ENCODE measurements around the gene TEX36. TPM values are rescaled to one million over a fixed set of nuclear protein-coding genes. Genes with fewer than 3 reads are reported as not detected.

TEX36 gene
- total RNA-seq, 1 experiment from 2014 or later: 1.1 TPM

- no peaks in the 10 kb centered on the region for H3K79me2 ChIP-seq (ENCODE audit: low read depth)
- intact Hi-C loops (cut with micrococcal nuclease; ENCODE audit: unreplicated experiment): no loop called here
- H3K27me3 ChIP-seq (ENCODE audit: insufficient read depth, low read depth): no peaks in the 10 kb centered on the region
- H3K36me3 ChIP-seq (ENCODE audit: low read depth): no peaks in the 10 kb centered on the region
- ChIA-PET POLR2A (ENCODE audit: unreplicated experiment) (no interaction called here), CTCF (no interaction called here)
- no peaks in the 10 kb centered on the region for H3K4me1 ChIP-seq (replicated peaks; ENCODE audit: insufficient read depth)
- BruUV-seq (replicated peaks): no TSS peak
- DNase-seq: no peak
- H3F3A ChIP-seq (ENCODE audit: insufficient read depth, low read depth): no peaks in the 10 kb centered on the region
- no peaks in the 10 kb centered on the region for H3K9me2 ChIP-seq (ENCODE audit: insufficient read depth)
- H3K9me3 ChIP-seq (ENCODE audit: insufficient read depth, low read depth): no peaks in the 10 kb centered on the region
- no peak overlapping the region for H3K27ac ChIP-seq
- no peak overlapping the region for H3K4me2 ChIP-seq
- no peak overlapping the region for H3K4me3 ChIP-seq
- no peak for TF ChIP-seq EZH2 (IDR thresholded peaks at IDR 0.05; ENCODE audit: low read depth)
- TF ChIP-seq, protein P1, sequence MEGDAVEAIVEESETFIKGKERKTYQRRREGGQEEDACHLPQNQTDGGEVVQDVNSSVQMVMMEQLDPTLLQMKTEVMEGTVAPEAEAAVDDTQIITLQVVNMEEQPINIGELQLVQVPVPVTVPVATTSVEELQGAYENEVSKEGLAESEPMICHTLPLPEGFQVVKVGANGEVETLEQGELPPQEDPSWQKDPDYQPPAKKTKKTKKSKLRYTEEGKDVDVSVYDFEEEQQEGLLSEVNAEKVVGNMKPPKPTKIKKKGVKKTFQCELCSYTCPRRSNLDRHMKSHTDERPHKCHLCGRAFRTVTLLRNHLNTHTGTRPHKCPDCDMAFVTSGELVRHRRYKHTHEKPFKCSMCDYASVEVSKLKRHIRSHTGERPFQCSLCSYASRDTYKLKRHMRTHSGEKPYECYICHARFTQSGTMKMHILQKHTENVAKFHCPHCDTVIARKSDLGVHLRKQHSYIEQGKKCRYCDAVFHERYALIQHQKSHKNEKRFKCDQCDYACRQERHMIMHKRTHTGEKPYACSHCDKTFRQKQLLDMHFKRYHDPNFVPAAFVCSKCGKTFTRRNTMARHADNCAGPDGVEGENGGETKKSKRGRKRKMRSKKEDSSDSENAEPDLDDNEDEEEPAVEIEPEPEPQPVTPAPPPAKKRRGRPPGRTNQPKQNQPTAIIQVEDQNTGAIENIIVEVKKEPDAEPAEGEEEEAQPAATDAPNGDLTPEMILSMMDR (conservative IDR thresholded peaks at IDR 0.05): no peak
- no peaks in the 10 kb centered on the region for H4K20me1 ChIP-seq (ENCODE audit: insufficient read depth)
- H2AFZ ChIP-seq: no peak overlapping the region
These were observed 36.7 kb downstream of the TEX36 start for GRCh38 chr10:125646311-125646710.

DNA sequence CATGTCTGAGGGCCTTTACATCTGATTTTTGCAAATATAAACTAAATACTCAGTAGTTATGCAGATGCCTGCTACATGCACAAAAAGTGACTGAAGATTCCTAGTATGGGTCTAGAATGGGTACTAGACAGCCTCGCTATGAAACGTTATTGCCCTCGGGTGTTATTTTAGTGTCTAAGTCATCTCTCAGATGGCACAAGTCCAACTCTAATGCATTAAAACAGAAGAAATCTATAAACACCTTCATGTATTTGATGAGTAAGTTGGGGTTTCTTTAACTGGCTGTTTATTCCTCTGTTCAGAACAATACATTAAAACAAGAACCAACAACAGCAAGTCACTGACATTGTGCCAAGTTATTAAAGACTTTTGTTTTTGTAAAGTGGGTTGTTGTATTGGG is 41.6 kb downstream of the TEX36 start:
- no TSS peak for BruUV-seq (replicated peaks)
- H3K4me2 ChIP-seq: no peak overlapping the region

DNA sequence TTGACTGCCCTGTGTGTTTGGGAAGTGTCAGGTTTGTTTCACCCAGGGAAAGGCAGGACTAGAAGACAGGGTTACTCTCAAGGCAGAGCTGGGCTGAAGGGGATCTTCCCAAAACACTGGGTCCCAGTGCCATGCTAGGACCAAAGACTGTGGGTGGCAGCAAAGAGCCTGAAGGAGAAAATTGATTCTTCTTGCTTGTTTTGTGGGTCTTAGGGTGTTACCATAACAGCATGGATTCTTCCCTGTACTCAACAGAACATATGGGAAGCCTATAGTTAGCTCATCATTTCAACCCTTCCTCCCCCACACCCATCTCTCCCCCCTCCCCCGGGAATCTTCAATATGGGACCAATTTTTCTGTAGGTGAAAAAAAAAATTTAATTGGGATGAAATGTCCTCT is 42.3 kb downstream of the TEX36 start:
- ChIA-PET POLR2A (ENCODE audit: unreplicated experiment) (no interaction called here), CTCF (no interaction called here)
- H3K36me3 ChIP-seq (ENCODE audit: low read depth): no peaks in the 10 kb centered on the region
- no peak overlapping the region for H3K4me2 ChIP-seq
- H3K9me2 ChIP-seq (ENCODE audit: insufficient read depth): no peaks in the 10 kb centered on the region
- intact Hi-C loops (cut with micrococcal nuclease; ENCODE audit: unreplicated experiment): no loop called here
- no peak overlapping the region for H3K27ac ChIP-seq
- no peaks in the 10 kb centered on the region for H3K27me3 ChIP-seq (ENCODE audit: insufficient read depth, low read depth)
- no peaks in the 10 kb centered on the region for H3F3A ChIP-seq (ENCODE audit: insufficient read depth, low read depth)
- H3K4me3 ChIP-seq: no peak overlapping the region
- H2AFZ ChIP-seq: no peak overlapping the region
- no peak for TF ChIP-seq EZH2 (IDR thresholded peaks at IDR 0.05; ENCODE audit: low read depth)
- TF ChIP-seq, protein P1 (conservative IDR thresholded peaks at IDR 0.05): no peak
- DNase-seq: no peak
- no peaks in the 10 kb centered on the region for H3K9me3 ChIP-seq (ENCODE audit: insufficient read depth, low read depth)
- no peaks in the 10 kb centered on the region for H3K79me2 ChIP-seq (ENCODE audit: low read depth)
- H3K4me1 ChIP-seq (replicated peaks; ENCODE audit: insufficient read depth): no peaks in the 10 kb centered on the region
- no TSS peak for BruUV-seq (replicated peaks)
- H4K20me1 ChIP-seq (ENCODE audit: insufficient read depth): no peaks in the 10 kb centered on the region

More for the DNA sequence above, 41.6 kb downstream of the TEX36 start:
- CTCF ChIA-PET: no interaction called here
- no peaks in the 10 kb centered on the region for H3K9me2 ChIP-seq (ENCODE audit: insufficient read depth)
- no peaks in the 10 kb centered on the region for H3K79me2 ChIP-seq (ENCODE audit: low read depth)
- POLR2A ChIA-PET (ENCODE audit: unreplicated experiment): no interaction called here
- H2AFZ ChIP-seq: no peak overlapping the region
- no peak overlapping the region for H3K4me3 ChIP-seq
- H3K36me3 ChIP-seq (ENCODE audit: low read depth): no peaks in the 10 kb centered on the region
- no peaks in the 10 kb centered on the region for H4K20me1 ChIP-seq (ENCODE audit: insufficient read depth)
- H3K4me1 ChIP-seq (replicated peaks; ENCODE audit: insufficient read depth): no peaks in the 10 kb centered on the region
- H3K27me3 ChIP-seq (ENCODE audit: insufficient read depth, low read depth): no peaks in the 10 kb centered on the region
- intact Hi-C loops (cut with micrococcal nuclease; ENCODE audit: unreplicated experiment): no loop called here
- H3F3A ChIP-seq (ENCODE audit: insufficient read depth, low read depth): no peaks in the 10 kb centered on the region
- DNase-seq: no peak
- TF ChIP-seq, protein P1 (conservative IDR thresholded peaks at IDR 0.05): no peak
- TF ChIP-seq EZH2 (IDR thresholded peaks at IDR 0.05; ENCODE audit: low read depth): no peak
- H3K9me3 ChIP-seq (ENCODE audit: insufficient read depth, low read depth): no peaks in the 10 kb centered on the region
- H3K27ac ChIP-seq: no peak overlapping the region
